OCI-LY1 (cell line): ENCODE data around the gene SRD5A3.

ENCODE experiments used
- EZH2 ChIP-seq: fragments of 200-600 bp; sonication (generic), shearing (Covaris generic); IDR thresholded peaks from 2 replicates; pipeline ENCODE4 v1.8.0; 2017; ENCODE audit warnings: borderline replicate concordance, mixed run types, mild to moderate bottlenecking, antibody characterized with exemption, low read length, moderate library complexity, mixed read lengths
- TF ChIP-seq, protein P1 (sequence below): fragments of 200-600 bp; sonication (generic), shearing (Covaris generic); IDR thresholded peaks from 2 replicates; pipeline ENCODE4 v1.5.1; 2017; ENCODE audit warnings: mild to moderate bottlenecking, antibody characterized with exemption, low read length, moderate library complexity, mixed read lengths

DNA sequence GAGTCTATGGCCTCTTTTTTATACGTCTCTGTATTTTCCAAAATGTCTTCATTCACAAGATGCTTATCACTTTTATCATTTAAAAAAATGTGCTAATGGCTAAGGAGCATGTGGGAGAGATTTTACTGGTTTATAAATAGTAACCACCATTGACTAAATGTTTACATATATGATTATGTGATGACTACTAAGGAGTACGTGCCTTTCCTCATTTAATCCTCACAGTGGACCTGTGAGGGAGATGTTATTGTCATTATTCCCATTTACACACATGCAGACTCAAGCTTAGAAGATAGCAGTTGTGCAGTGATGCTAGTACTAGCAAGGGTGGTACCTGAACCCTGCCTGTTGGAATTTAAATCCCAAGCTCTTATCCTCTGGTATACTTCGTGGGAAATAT is 2.4 kb downstream of the SRD5A3 start:
- TF ChIP-seq, protein P1, sequence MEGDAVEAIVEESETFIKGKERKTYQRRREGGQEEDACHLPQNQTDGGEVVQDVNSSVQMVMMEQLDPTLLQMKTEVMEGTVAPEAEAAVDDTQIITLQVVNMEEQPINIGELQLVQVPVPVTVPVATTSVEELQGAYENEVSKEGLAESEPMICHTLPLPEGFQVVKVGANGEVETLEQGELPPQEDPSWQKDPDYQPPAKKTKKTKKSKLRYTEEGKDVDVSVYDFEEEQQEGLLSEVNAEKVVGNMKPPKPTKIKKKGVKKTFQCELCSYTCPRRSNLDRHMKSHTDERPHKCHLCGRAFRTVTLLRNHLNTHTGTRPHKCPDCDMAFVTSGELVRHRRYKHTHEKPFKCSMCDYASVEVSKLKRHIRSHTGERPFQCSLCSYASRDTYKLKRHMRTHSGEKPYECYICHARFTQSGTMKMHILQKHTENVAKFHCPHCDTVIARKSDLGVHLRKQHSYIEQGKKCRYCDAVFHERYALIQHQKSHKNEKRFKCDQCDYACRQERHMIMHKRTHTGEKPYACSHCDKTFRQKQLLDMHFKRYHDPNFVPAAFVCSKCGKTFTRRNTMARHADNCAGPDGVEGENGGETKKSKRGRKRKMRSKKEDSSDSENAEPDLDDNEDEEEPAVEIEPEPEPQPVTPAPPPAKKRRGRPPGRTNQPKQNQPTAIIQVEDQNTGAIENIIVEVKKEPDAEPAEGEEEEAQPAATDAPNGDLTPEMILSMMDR: no peak
- TF ChIP-seq EZH2: no peak
